ENCODE data around the gene FOXP1.

GRCh38 chr3:71183549-71183948, 400.0 kb downstream of the FOXP1 start:
- TF ChIP-seq CTCF (IDR thresholded peaks at IDR 0.05), result no peak
- no peak for TF ChIP-seq EP300 (IDR thresholded peaks at IDR 0.05)
